HUES6 (cell line): ENCODE data around the gene RCN1.

Experiments
- H3K27ac ChIP-seq: 2 replicates; pipeline ENCODE4 v1.7.0; 2013; ENCODE audit warnings: low read depth, mild to moderate bottlenecking, low read length, inconsistent platforms
- H3K27me3 ChIP-seq: 2 replicates; pipeline ENCODE4 v1.6.1; 2013; ENCODE audit warnings: low read length; ENCODE audit not compliant: control insufficient read depth, insufficient read depth
- H3K36me3 ChIP-seq: 2 replicates; pipeline ENCODE4 v1.6.1; 2013; ENCODE audit warnings: low read length; ENCODE audit not compliant: control insufficient read depth, insufficient read depth
- H3K4me1 ChIP-seq: 2 replicates; pipeline ENCODE4 v1.6.1; 2013; ENCODE audit warnings: low read length; ENCODE audit not compliant: control insufficient read depth, insufficient read depth
- H3K4me3 ChIP-seq: 2 replicates; pipeline ENCODE4 v1.5.1; 2013; ENCODE audit warnings: low read depth, low read length
- H3K9ac ChIP-seq: one replicate; pipeline ENCODE4 v1.6.1; 2013; ENCODE audit warnings: mild to moderate bottlenecking, low read length
- H3K9me3 ChIP-seq: 2 replicates; pipeline ENCODE4 v1.6.1; 2013; ENCODE audit warnings: low read depth, low read length; ENCODE audit not compliant: control insufficient read depth, insufficient read depth

The RCN1 gene

GRCh38 chr11:32138902-32139301, 48.0 kb downstream of the RCN1 start:
- Histone ChIP-seq H3K9me3 (no peaks in the 10 kb centered on the region), H3K27ac (no peak overlapping the region), H3K36me3 (no peaks in the 10 kb centered on the region), H3K4me3 (no peak overlapping the region), H3K9ac (no peak overlapping the region), H3K4me1 (no peaks in the 10 kb centered on the region), H3K27me3 (no peaks in the 10 kb centered on the region)

GRCh38 chr11:32139896-32140520, 49.1 kb downstream of the RCN1 start:
- H3K27ac ChIP-seq, result no peak overlapping the region

GRCh38 chr11:32141745-32142546, 51.1 kb downstream of the RCN1 start:
- H3K27me3 ChIP-seq, result no peaks in the 10 kb centered on the region
- H3K36me3 ChIP-seq, result no peaks in the 10 kb centered on the region
- no peak overlapping the region for H3K4me3 ChIP-seq
- H3K9ac ChIP-seq, result no peak overlapping the region
- no peak overlapping the region for H3K27ac ChIP-seq
- H3K9me3 ChIP-seq, result no peaks in the 10 kb centered on the region
- no peaks in the 10 kb centered on the region for H3K4me1 ChIP-seq

More at GRCh38 chr11:32139896-32140520, 49.1 kb downstream of the RCN1 start:
- H3K4me3 ChIP-seq, result no peak overlapping the region
- H3K9ac ChIP-seq, result no peak overlapping the region
- H3K9me3 ChIP-seq, result no peaks in the 10 kb centered on the region
- no peaks in the 10 kb centered on the region for H3K27me3 ChIP-seq
- H3K36me3 ChIP-seq, result no peaks in the 10 kb centered on the region
- H3K4me1 ChIP-seq, result no peaks in the 10 kb centered on the region

GRCh38 chr11:32143378-32143777, 52.5 kb downstream of the RCN1 start:
- no peaks in the 10 kb centered on the region for H3K9me3 ChIP-seq
- no peaks in the 10 kb centered on the region for H3K27me3 ChIP-seq
- H3K4me3 ChIP-seq, result no peak overlapping the region
- H3K4me1 ChIP-seq, result no peaks in the 10 kb centered on the region
- no peak overlapping the region for H3K9ac ChIP-seq
- no peak overlapping the region for H3K27ac ChIP-seq
- no peaks in the 10 kb centered on the region for H3K36me3 ChIP-seq

- Histone ChIP-seq H3K27me3 (no peaks in the 10 kb centered on the region), H3K4me1 (no peaks in the 10 kb centered on the region), H3K4me3 (no peak overlapping the region), H3K9ac (no peak overlapping the region), H3K36me3 (no peaks in the 10 kb centered on the region), H3K9me3 (no peaks in the 10 kb centered on the region), H3K27ac (no peak overlapping the region)
Observed at GRCh38 chr11:32145282-32145681, 54.4 kb downstream of the RCN1 start.

GRCh38 chr11:32148895-32149294, 58.0 kb downstream of the RCN1 start:
- Histone ChIP-seq H3K9ac (no peak overlapping the region), H3K27me3 (no peaks in the 10 kb centered on the region), H3K4me3 (no peak overlapping the region), H3K36me3 (no peaks in the 10 kb centered on the region), H3K4me1 (no peaks in the 10 kb centered on the region), H3K9me3 (no peaks in the 10 kb centered on the region), H3K27ac (no peak overlapping the region)

GRCh38 chr11:32149748-32150147, 58.9 kb downstream of the RCN1 start:
- Histone ChIP-seq H3K27me3 (no peaks in the 10 kb centered on the region), H3K36me3 (no peaks in the 10 kb centered on the region), H3K9me3 (no peaks in the 10 kb centered on the region), H3K27ac (no peak overlapping the region), H3K4me1 (no peaks in the 10 kb centered on the region), H3K9ac (no peak overlapping the region), H3K4me3 (no peak overlapping the region)

- H3K9me3 ChIP-seq, result no peaks in the 10 kb centered on the region
- no peak overlapping the region for H3K9ac ChIP-seq
- H3K27me3 ChIP-seq, result no peaks in the 10 kb centered on the region
- no peak overlapping the region for H3K4me3 ChIP-seq
- no peak overlapping the region for H3K27ac ChIP-seq
- H3K4me1 ChIP-seq, result no peaks in the 10 kb centered on the region
- no peaks in the 10 kb centered on the region for H3K36me3 ChIP-seq
Observed at GRCh38 chr11:32151027-32151426, 60.2 kb downstream of the RCN1 start.

- H3K36me3 ChIP-seq, result no peaks in the 10 kb centered on the region
- no peak overlapping the region for H3K27ac ChIP-seq
- no peaks in the 10 kb centered on the region for H3K27me3 ChIP-seq
- no peaks in the 10 kb centered on the region for H3K4me1 ChIP-seq
- H3K9ac ChIP-seq, result no peak overlapping the region
- no peak overlapping the region for H3K4me3 ChIP-seq
- H3K9me3 ChIP-seq, result no peaks in the 10 kb centered on the region
Observed at GRCh38 chr11:32152216-32152615, 61.3 kb downstream of the RCN1 start.

- Histone ChIP-seq H3K27me3 (no peaks in the 10 kb centered on the region), H3K9ac (no peak overlapping the region), H3K27ac (no peak overlapping the region), H3K4me3 (no peak overlapping the region), H3K9me3 (no peaks in the 10 kb centered on the region), H3K36me3 (no peaks in the 10 kb centered on the region), H3K4me1 (no peaks in the 10 kb centered on the region)
Observed at GRCh38 chr11:32152821-32153220, 61.9 kb downstream of the RCN1 start.

GRCh38 chr11:32153747-32154146, 62.9 kb downstream of the RCN1 start:
- no peaks in the 10 kb centered on the region for H3K27me3 ChIP-seq
- H3K36me3 ChIP-seq, result no peaks in the 10 kb centered on the region
- no peak overlapping the region for H3K4me3 ChIP-seq
- no peak overlapping the region for H3K27ac ChIP-seq
- no peak overlapping the region for H3K9ac ChIP-seq
- no peaks in the 10 kb centered on the region for H3K9me3 ChIP-seq
- no peaks in the 10 kb centered on the region for H3K4me1 ChIP-seq
